Spleen (tissue), 11 donors: ENCODE results near the gene KIF18B. TPM values are rescaled to one million over a fixed set of nuclear protein-coding genes. Genes with fewer than 3 reads are reported as not detected.

ENCODE experiments used
- DNase-seq: peaks from one replicate; pipeline ENCODE4 v3.0.0-alpha.2; 2020
- H3K27ac ChIP-seq, 8 donors: fragments of 200-600 bp; sonication (generic) in 7 of 8; 1 replicate in 4 of 8; 2 replicates in 4 of 8; pipeline versions ENCODE4 v1.5.0 to v1.8.0; 2016 to 2021; ENCODE audit warnings: inconsistent platforms in 4 of 8, mild to moderate bottlenecking in 4 of 8, moderate library complexity in 1 of 8
- H3K27me3 ChIP-seq, 7 donors: fragments of 200-600 bp; sonication (generic) in 6 of 7; replicated peaks in 1 of 7; 1 replicate in 4 of 7; 2 replicates in 3 of 7; pipeline versions ENCODE4 v1.5.0 to v1.8.0; 2016 to 2021; ENCODE audit warnings: inconsistent platforms in 3 of 7, mild to moderate bottlenecking in 1 of 7
- H3K36me3 ChIP-seq, 6 donors: fragments of 200-600 bp; sonication (generic) in 5 of 6; 1 replicate in 4 of 6; 2 replicates in 2 of 6; pipeline versions ENCODE4 v1.5.0 to v1.8.0; 2016 to 2021; ENCODE audit warnings: inconsistent platforms in 2 of 6
- H3K4me1 ChIP-seq, 6 donors: fragments of 200-600 bp; sonication (generic) in 5 of 6; 1 replicate in 3 of 6; 2 replicates in 3 of 6; pipeline versions ENCODE4 v1.5.0 to v1.8.0; 2016 to 2021; ENCODE audit warnings: inconsistent platforms in 3 of 6
- H3K4me3 ChIP-seq, 8 donors: fragments of 200-600 bp; sonication (generic) in 7 of 8; 1 replicate in 4 of 8; 2 replicates in 4 of 8; pipeline versions ENCODE4 v1.5.0 to v1.8.0; 2016 to 2021; ENCODE audit warnings: inconsistent platforms in 4 of 8, mild to moderate bottlenecking in 4 of 8, moderate library complexity in 2 of 8
- H3K9me3 ChIP-seq, 8 donors: fragments of 200-600 bp; sonication (generic) in 7 of 8; 1 replicate in 4 of 8; 2 replicates in 4 of 8; pipeline versions ENCODE4 v1.5.0 to v1.8.0; 2016 to 2021; ENCODE audit warnings: inconsistent platforms in 4 of 8
- POLR2A ChIP-seq, 3 donors: fragments of 450-650 bp; IDR thresholded peaks; one replicate each; pipeline ENCODE4 v1.5.1; 2017; ENCODE audit warnings: antibody characterized with exemption in 3 of 3, mild to moderate bottlenecking in 1 of 3
- POLR2AphosphoS5 ChIP-seq, 3 donors: sonication (generic); formaldehyde crosslinking; IDR thresholded peaks; one replicate each; pipeline ENCODE4 v1.5.1; 2017; ENCODE audit warnings: antibody characterized with exemption in 3 of 3
- WGBS, 5 donors: extraction: QIAGEN DNeasy Blood & Tissue Kit in 3 of 5; methylation state at CpG; one replicate each; pipeline versions ENCODE4 v1.1.5 to v1.1.7; 2013 to 2018; 5-methylcytosine and 5-hydroxymethylcytosine counted together
- intact Hi-C: fragments of 100-400 bp; cut with DNase I; formaldehyde crosslinking; loops from one replicate; pipeline ENCODE4 v1.15.0; 2023; ENCODE audit warnings: low total_unique reads
- polyA plus RNA-seq, 3 donors: library from polyadenylated mRNA; stranded (reverse); fragments of 200-250 nt; gene quantifications; one replicate each; pipeline ENCODE4 v1.2.1, GENCODE V29; 2013
- total RNA-seq, 7 donors: library from RNA; depleted of rRNA in 3 of 7; stranded (reverse); fragments of >200 nt in 3 of 7; fragmentation: NEBNext Ultra II Directional in 4 of 7; extraction: Animal tissue kit (Norgen Biotek cat#: 25700) in 4 of 7; gene quantifications; one replicate each; pipeline versions ENCODE4 v1.1.0 to v1.2.1, GENCODE V29; 2016 to 2021
- TF ChIP-seq, protein P1 (sequence below), 11 experiments: fragments of 200-600 bp in 7 of 11; fragments of 450-650 bp in 4 of 11; sonication (generic) in 4 of 11; IDR thresholded peaks in 8 of 11; conservative IDR thresholded peaks in 3 of 11; 1 replicate in 7 of 11; 2 replicates in 4 of 11; pipeline versions ENCODE4 v1.4.0 to v1.8.0; 2016 to 2021; ENCODE audit warnings: antibody characterized with exemption in 11 of 11, inconsistent platforms in 4 of 11, mild to moderate bottlenecking in 1 of 11
- donor health status: healthy with polysubstance abuse.
- donor health status: DM: no; HTN: no; CAD: no; lungs with moderate emphysema.
- donor health status: DM: no; HTN: no; CAD: no.
- donor health status: Bipolar disorder and iron deficiency.
- donor health status: healthy.
- donor health status: DM: no; HTN: no; CAD: no.
- donor health status: DM: yes; HTN: yes; CAD: no.

The KIF18B gene
- total and polyA plus RNA-seq, 10 donors: 0.26 to 5.8 (median 1.9) TPM

DNA sequence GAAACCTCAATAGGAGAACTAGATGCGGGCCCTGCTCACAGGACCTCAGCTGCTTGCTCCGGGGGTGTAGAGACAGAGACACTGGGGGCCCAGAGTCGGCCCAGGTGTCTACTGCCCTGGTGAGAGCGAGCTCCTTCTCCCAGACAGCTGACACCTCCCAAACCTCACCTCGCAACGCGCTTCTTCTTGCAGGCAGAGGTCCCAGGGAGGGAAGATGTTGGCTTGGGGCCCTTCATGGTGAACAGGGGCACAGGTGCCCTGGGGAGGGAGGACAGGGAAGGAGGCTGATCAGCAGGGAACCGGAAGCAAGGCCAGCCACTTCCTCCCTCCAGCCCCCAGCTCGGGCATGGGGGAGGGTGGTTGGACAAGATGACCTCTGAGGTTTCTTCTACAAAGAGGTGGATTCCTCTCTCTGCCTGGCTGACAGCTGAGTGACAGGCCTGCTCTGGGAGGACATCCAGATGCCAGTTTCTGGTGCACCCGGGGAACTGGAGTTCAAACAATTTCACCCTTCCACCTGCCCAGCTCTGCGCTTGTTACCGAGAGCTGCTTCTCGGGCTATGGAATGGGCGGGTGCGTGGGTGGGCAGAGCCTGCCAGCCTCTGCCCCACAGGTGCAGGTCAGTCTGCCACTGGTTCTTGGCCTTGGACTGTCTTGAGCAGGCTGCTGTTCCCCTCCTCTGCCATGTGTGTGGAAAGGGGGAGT is 20.6 kb downstream of the KIF18B start:
- Histone ChIP-seq H3K36me3 (peaks cover 0 to 67% (median 0%) of the 10 kb centered on the region in 6 donors), H3K27ac (no peak overlapping the region), H3K9me3 (no peaks in the 10 kb centered on the region), H3K27me3 (peaks cover 0 to 14% (median 0%) of the 10 kb centered on the region in 7 donors), H3K4me1 (no peaks in the 10 kb centered on the region), H3K4me3 (no peak overlapping the region)
- intact Hi-C loops: no loop called here
- TF ChIP-seq, protein P1, sequence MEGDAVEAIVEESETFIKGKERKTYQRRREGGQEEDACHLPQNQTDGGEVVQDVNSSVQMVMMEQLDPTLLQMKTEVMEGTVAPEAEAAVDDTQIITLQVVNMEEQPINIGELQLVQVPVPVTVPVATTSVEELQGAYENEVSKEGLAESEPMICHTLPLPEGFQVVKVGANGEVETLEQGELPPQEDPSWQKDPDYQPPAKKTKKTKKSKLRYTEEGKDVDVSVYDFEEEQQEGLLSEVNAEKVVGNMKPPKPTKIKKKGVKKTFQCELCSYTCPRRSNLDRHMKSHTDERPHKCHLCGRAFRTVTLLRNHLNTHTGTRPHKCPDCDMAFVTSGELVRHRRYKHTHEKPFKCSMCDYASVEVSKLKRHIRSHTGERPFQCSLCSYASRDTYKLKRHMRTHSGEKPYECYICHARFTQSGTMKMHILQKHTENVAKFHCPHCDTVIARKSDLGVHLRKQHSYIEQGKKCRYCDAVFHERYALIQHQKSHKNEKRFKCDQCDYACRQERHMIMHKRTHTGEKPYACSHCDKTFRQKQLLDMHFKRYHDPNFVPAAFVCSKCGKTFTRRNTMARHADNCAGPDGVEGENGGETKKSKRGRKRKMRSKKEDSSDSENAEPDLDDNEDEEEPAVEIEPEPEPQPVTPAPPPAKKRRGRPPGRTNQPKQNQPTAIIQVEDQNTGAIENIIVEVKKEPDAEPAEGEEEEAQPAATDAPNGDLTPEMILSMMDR (IDR thresholded peaks at IDR 0.05 in 8 of 11, conservative IDR thresholded peaks at IDR 0.05 in 3 of 11): no peak
- no peak for TF ChIP-seq POLR2AphosphoS5 (IDR thresholded peaks at IDR 0.05)
- no peak for TF ChIP-seq POLR2A (IDR thresholded peaks at IDR 0.05)
- peak; percentile 49 for DNase-seq
- 81 to 92% (median 87%) methylated on average over 14 to 15 of the region's 15 CpGs for WGBS, 5 donors

DNA sequence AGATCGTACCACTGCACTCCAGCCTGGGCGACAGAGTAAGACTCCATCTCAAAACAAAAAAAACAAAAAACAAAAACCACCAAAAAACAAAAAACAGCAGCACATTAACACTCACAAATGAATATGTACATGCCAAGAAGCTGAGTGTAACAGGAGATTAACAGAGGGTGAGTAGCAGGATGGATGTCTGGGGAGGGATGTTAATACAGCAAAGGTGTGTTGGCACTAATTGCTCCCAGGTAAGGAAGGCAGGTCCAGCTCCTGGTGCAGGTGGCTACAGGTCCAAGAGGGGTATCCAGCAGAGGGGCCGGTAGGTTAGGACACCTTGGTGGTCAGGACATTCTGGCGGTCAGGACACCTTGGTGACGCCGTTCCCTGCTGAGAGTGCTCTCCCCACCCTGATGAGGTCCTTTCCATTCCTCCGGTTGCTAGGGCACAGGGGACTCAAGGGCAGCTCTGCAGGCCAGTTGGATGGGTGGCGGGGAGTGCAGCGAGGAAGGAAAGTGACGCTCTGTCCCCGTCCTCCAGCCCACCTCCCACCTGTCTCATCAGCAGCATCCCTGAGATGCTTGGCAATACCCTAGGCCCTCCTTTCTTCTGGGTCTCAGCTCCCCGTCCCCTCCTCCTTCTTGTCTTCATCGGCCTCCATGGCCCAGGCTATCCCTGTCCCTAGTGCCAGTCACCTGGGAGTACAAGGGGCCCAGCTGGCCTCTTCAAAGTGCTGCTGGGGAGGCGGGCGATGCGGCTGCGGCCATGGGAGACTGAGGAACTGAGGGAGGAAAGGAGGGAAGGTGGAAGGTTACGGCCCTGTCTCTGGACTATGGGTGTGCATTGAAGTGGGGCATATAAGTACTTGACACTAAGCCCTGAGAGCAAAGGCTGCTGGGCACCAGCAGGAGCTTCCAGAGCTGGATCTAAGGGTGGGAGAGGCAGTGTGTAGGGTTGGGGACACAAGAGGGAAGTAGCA is 21.6 kb downstream of the KIF18B start:
- Histone ChIP-seq H3K4me3 (no peak overlapping the region), H3K36me3 (peaks cover 0 to 57% (median 0%) of the 10 kb centered on the region in 6 donors), H3K9me3 (no peaks in the 10 kb centered on the region), H3K4me1 (peaks cover 0 to under 1% (median 0%) of the 10 kb centered on the region in 6 donors), H3K27me3 (peaks cover 0 to 23% (median 0%) of the 10 kb centered on the region in 7 donors), H3K27ac (no peak overlapping the region)
- intact Hi-C loops: no loop called here
- no peak for TF ChIP-seq POLR2A (IDR thresholded peaks at IDR 0.05)
- TF ChIP-seq, protein P1 (IDR thresholded peaks at IDR 0.05 in 8 of 11, conservative IDR thresholded peaks at IDR 0.05 in 3 of 11): no peak
- TF ChIP-seq POLR2AphosphoS5 (IDR thresholded peaks at IDR 0.05): no peak
- 93 to 97% (median 96%) methylated on average over 17 to 18 of the region's 18 CpGs for whole genome bisulfite sequencing, 5 donors
- peak; percentile 41 for DNase-seq

DNA sequence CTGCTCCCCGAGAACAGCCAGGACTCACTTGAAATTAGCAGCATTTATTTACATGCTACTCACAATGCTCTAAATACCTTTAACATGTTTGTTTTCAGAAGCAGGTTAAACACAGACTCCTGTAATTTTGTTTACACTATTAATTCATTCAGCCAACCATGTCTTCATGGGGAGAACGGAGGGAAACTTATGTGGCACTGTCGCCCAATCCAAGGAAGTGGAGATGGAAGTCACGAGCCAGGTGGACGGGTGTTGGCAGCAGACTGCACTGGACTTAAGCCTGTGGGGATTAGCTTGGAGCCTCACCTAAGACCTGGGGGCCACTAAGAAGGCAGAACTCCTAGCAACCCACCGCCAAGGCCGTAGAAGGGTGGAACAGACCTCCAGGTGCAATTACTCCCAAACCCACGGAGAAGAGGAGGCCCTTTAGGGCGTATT is 23.4 kb downstream of the KIF18B start:
- peak; percentile 30 for DNase-seq
- Histone ChIP-seq H3K27me3 (peaks cover 0 to 32% (median 0%) of the 10 kb centered on the region in 7 donors), H3K4me3 (no peak overlapping the region), H3K9me3 (no peaks in the 10 kb centered on the region), H3K36me3 (peaks cover 0 to 39% (median 0%) of the 10 kb centered on the region in 6 donors), H3K4me1 (peaks cover 0 to 12% (median 6%) of the 10 kb centered on the region in 6 donors), H3K27ac (no peak overlapping the region)
- TF ChIP-seq, protein P1 (IDR thresholded peaks at IDR 0.05 in 8 of 11, conservative IDR thresholded peaks at IDR 0.05 in 3 of 11): no peak
- TF ChIP-seq POLR2AphosphoS5 (IDR thresholded peaks at IDR 0.05) (no peak), POLR2A (IDR thresholded peaks at IDR 0.05) (no peak)
- 81 to 89% (median 87%) methylated on average over 9 of the region's 9 CpGs for WGBS, 5 donors
- intact Hi-C loops: loop anchor here (5.0 kb wide), 1 partner anchor 98 kb away; no protein-coding TSS in a partner anchor
